GM18511 (cell line): Measurements from ENCODE around the gene THPO.

Experiments used
- ATAC-seq: cut with Tn5 transposase; IDR thresholded peaks from one replicate; pipeline ENCODE4 v1.9.1; 2021; ENCODE audit warnings: mild to moderate bottlenecking, moderate library complexity; ENCODE audit not compliant: unreplicated experiment

Gene THPO

GRCh38 chr3:184377882-184378445 lies at the start of gene THPO:
THPO (minus strand) TSS chr3:184378207; CDS start chr3:184376259, 1,948 bp downstream.
- ATAC-seq, result no peak

GRCh38 chr3:184426691-184427141 lies 48.7 kb upstream of the THPO start:
- no peak for ATAC-seq

GRCh38 chr3:184423561-184423960 lies 45.6 kb upstream of the THPO start:
- ATAC-seq, result no peak

GRCh38 chr3:184419171-184419570 lies 41.2 kb upstream of the THPO start:
- ATAC-seq, result no peak

- ATAC-seq, result peak; percentile 73
These were observed 39.8 kb upstream of the THPO start for GRCh38 chr3:184417619-184418327.

- no peak for ATAC-seq
These were observed 37.1 kb upstream of the THPO start for GRCh38 chr3:184415203-184415490.

- no peak for ATAC-seq
These were observed 36.6 kb upstream of the THPO start for GRCh38 chr3:184414418-184415202.

GRCh38 chr3:184409946-184410500 lies 32.0 kb upstream of the THPO start:
- no peak for ATAC-seq

GRCh38 chr3:184409331-184409926 lies 31.4 kb upstream of the THPO start:
- no peak for ATAC-seq

- ATAC-seq, result no peak
These were observed 27.3 kb upstream of the THPO start for GRCh38 chr3:184405075-184406030.

GRCh38 chr3:184399410-184399809 lies 21.4 kb upstream of the THPO start:
- ATAC-seq, result no peak

GRCh38 chr3:184395320-184395660 lies 17.3 kb upstream of the THPO start:
- no peak for ATAC-seq

- ATAC-seq, result no peak
These were observed 13.3 kb upstream of the THPO start for GRCh38 chr3:184391266-184391665.

- no peak for ATAC-seq
These were observed 12.0 kb upstream of the THPO start for GRCh38 chr3:184389935-184390528.

GRCh38 chr3:184389384-184389783 lies 11.4 kb upstream of the THPO start:
- no peak for ATAC-seq

GRCh38 chr3:184388936-184389230 lies 10.9 kb upstream of the THPO start:
- ATAC-seq, result no peak

GRCh38 chr3:184388164-184388935 lies 10.3 kb upstream of the THPO start:
- no peak for ATAC-seq

GRCh38 chr3:184387174-184387714 lies 9.2 kb upstream of the THPO start:
- no peak for ATAC-seq
